ENCODE results near the gene DHX16. TPM values are rescaled to one million over a fixed set of nuclear protein-coding genes. Genes with fewer than 3 reads are reported as not detected.

Gene DHX16
- total and polyA plus RNA-seq, 2 experiments from 2014 or later: 16.0 to 31.3 TPM

DNA sequence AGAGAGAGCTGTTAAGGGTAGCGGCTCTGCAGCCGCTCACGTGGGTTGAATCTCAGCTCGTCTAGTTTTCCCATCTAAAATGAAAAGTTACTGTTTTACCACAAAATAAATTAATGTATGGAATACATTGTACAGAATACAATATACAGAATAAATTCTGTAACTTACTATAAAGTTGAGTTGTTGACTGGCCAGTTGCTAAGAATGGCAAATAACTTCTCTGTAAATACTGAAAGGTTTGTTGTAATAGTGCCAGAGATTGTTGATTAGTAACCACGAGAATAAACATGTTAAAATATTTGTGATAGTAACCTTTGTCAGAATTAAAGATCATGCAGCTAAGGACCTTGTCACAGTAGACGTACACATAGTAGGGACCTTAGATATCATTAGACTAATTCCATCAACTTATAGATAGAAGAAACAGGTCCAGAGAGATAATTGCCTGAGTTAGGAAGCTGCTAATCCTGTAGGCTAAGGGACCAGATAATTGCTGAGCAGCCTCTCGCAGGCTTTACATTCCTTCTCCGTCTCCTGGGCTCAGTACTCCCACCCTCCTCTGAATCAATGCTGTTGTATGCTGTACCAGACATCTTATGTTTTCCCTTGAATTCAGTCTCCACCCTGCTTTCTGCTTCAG is 18.5 kb upstream of the DHX16 start:
- Histone ChIP-seq H3K27ac (ENCODE audit: low read depth) (no peak overlapping the region), H4K20me1 (replicated peaks; ENCODE audit: insufficient read depth) (no peaks in the 10 kb centered on the region), H2AFZ (peak overlapping the region; percentile 87; the same call in 1 of the 2 replicates), H3K27me3 (ENCODE audit: insufficient read depth) (0 out of 2 replicates have a peak, but pooled peaks cover under 1% of the 10 kb centered on the region), H3K4me3 (peak overlapping the region; percentile 94), H3K36me3 (ENCODE audit: insufficient read depth) (no peaks in the 10 kb centered on the region), H3K4me2 (peak overlapping the region; percentile 81), H3F3A (replicated peaks; ENCODE audit: low read depth) (peaks cover 9% of the 10 kb centered on the region), H3K4me1 (ENCODE audit: insufficient read depth) (peaks cover 19% of the 10 kb centered on the region), H3K9me2 (ENCODE audit: insufficient read depth) (no peaks in the 10 kb centered on the region), H3K79me2 (replicated peaks; ENCODE audit: insufficient read depth) (no peaks in the 10 kb centered on the region)
- Mint-ChIP-seq H3K27me3 (ENCODE audit: insufficient read depth, low read depth, poor library complexity) (peaks cover 28% of the 10 kb centered on the region), H3K36me3 (ENCODE audit: low read depth) (peaks cover 12% of the 10 kb centered on the region), H3K4me1 (peaks cover 34% of the 10 kb centered on the region), H3K27ac (no peak overlapping the region), H3K4me3 (peak overlapping the region; percentile 88), H3K9me3 (no peaks in the 10 kb centered on the region)
- 0 out of 3 replicates have a peak, but pooled peaks have one; percentile 3 for ATAC-seq
- peak; percentile 52 for DNase-seq (ENCODE audit: low spot score)
- TF ChIP-seq JUNB (IDR thresholded peaks at IDR 0.05; ENCODE audit: unreplicated experiment): no peak
- no peak for TF ChIP-seq CREB1 (CRISPR knock-in tag; IDR thresholded peaks at IDR 0.05; ENCODE audit: low read depth)
- TF ChIP-seq, protein P1, sequence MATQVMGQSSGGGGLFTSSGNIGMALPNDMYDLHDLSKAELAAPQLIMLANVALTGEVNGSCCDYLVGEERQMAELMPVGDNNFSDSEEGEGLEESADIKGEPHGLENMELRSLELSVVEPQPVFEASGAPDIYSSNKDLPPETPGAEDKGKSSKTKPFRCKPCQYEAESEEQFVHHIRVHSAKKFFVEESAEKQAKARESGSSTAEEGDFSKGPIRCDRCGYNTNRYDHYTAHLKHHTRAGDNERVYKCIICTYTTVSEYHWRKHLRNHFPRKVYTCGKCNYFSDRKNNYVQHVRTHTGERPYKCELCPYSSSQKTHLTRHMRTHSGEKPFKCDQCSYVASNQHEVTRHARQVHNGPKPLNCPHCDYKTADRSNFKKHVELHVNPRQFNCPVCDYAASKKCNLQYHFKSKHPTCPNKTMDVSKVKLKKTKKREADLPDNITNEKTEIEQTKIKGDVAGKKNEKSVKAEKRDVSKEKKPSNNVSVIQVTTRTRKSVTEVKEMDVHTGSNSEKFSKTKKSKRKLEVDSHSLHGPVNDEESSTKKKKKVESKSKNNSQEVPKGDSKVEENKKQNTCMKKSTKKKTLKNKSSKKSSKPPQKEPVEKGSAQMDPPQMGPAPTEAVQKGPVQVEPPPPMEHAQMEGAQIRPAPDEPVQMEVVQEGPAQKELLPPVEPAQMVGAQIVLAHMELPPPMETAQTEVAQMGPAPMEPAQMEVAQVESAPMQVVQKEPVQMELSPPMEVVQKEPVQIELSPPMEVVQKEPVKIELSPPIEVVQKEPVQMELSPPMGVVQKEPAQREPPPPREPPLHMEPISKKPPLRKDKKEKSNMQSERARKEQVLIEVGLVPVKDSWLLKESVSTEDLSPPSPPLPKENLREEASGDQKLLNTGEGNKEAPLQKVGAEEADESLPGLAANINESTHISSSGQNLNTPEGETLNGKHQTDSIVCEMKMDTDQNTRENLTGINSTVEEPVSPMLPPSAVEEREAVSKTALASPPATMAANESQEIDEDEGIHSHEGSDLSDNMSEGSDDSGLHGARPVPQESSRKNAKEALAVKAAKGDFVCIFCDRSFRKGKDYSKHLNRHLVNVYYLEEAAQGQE (IDR thresholded peaks at IDR 0.05; ENCODE audit: unreplicated experiment): no peak
- TF ChIP-seq, protein P2, sequence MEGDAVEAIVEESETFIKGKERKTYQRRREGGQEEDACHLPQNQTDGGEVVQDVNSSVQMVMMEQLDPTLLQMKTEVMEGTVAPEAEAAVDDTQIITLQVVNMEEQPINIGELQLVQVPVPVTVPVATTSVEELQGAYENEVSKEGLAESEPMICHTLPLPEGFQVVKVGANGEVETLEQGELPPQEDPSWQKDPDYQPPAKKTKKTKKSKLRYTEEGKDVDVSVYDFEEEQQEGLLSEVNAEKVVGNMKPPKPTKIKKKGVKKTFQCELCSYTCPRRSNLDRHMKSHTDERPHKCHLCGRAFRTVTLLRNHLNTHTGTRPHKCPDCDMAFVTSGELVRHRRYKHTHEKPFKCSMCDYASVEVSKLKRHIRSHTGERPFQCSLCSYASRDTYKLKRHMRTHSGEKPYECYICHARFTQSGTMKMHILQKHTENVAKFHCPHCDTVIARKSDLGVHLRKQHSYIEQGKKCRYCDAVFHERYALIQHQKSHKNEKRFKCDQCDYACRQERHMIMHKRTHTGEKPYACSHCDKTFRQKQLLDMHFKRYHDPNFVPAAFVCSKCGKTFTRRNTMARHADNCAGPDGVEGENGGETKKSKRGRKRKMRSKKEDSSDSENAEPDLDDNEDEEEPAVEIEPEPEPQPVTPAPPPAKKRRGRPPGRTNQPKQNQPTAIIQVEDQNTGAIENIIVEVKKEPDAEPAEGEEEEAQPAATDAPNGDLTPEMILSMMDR (conservative IDR thresholded peaks at IDR 0.05; ENCODE audit: low read depth in 2 of 2): no peak
- no peak for TF ChIP-seq POLR2AphosphoS5 (IDR thresholded peaks at IDR 0.05; ENCODE audit: low read depth)
- no peak for TF ChIP-seq ZNF331 (CRISPR knock-in tag; IDR thresholded peaks at IDR 0.05; ENCODE audit: low read depth)
- no peak for TF ChIP-seq ZNF114 (CRISPR knock-in tag; IDR thresholded peaks at IDR 0.05)
- TF ChIP-seq, protein P3, sequence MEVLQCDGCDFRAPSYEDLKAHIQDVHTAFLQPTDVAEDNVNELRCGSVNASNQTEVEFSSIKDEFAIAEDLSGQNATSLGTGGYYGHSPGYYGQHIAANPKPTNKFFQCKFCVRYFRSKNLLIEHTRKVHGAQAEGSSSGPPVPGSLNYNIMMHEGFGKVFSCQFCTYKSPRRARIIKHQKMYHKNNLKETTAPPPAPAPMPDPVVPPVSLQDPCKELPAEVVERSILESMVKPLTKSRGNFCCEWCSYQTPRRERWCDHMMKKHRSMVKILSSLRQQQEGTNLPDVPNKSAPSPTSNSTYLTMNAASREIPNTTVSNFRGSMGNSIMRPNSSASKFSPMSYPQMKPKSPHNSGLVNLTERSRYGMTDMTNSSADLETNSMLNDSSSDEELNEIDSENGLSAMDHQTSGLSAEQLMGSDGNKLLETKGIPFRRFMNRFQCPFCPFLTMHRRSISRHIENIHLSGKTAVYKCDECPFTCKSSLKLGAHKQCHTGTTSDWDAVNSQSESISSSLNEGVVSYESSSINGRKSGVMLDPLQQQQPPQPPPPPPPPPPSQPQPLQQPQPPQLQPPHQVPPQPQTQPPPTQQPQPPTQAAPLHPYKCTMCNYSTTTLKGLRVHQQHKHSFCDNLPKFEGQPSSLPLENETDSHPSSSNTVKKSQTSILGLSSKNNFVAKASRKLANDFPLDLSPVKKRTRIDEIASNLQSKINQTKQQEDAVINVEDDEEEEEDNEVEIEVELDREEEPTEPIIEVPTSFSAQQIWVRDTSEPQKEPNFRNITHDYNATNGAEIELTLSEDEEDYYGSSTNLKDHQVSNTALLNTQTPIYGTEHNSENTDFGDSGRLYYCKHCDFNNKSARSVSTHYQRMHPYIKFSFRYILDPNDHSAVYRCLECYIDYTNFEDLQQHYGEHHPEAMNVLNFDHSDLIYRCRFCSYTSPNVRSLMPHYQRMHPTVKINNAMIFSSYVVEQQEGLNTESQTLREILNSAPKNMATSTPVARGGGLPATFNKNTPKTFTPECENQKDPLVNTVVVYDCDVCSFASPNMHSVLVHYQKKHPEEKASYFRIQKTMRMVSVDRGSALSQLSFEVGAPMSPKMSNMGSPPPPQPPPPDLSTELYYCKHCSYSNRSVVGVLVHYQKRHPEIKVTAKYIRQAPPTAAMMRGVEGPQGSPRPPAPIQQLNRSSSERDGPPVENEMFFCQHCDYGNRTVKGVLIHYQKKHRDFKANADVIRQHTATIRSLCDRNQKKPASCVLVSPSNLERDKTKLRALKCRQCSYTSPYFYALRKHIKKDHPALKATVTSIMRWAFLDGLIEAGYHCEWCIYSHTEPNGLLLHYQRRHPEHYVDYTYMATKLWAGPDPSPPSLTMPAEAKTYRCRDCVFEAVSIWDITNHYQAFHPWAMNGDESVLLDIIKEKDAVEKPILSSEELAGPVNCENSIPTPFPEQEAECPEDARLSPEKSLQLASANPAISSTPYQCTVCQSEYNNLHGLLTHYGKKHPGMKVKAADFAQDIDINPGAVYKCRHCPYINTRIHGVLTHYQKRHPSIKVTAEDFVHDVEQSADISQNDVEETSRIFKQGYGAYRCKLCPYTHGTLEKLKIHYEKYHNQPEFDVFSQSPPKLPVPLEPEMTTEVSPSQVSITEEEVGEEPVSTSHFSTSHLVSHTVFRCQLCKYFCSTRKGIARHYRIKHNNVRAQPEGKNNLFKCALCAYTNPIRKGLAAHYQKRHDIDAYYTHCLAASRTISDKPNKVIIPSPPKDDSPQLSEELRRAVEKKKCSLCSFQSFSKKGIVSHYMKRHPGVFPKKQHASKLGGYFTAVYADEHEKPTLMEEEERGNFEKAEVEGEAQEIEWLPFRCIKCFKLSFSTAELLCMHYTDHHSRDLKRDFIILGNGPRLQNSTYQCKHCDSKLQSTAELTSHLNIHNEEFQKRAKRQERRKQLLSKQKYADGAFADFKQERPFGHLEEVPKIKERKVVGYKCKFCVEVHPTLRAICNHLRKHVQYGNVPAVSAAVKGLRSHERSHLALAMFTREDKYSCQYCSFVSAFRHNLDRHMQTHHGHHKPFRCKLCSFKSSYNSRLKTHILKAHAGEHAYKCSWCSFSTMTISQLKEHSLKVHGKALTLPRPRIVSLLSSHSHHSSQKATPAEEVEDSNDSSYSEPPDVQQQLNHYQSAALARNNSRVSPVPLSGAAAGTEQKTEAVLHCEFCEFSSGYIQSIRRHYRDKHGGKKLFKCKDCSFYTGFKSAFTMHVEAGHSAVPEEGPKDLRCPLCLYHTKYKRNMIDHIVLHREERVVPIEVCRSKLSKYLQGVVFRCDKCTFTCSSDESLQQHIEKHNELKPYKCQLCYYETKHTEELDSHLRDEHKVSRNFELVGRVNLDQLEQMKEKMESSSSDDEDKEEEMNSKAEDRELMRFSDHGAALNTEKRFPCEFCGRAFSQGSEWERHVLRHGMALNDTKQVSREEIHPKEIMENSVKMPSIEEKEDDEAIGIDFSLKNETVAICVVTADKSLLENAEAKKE (CRISPR knock-in tag; IDR thresholded peaks at IDR 0.05): no peak
- TF ChIP-seq NANOG (IDR thresholded peaks at IDR 0.05; ENCODE audit: borderline replicate concordance): no peak
- no peak for TF ChIP-seq EZH2phosphoT487 (IDR thresholded peaks at IDR 0.05; ENCODE audit: unreplicated experiment)
- TF ChIP-seq, protein P4, sequence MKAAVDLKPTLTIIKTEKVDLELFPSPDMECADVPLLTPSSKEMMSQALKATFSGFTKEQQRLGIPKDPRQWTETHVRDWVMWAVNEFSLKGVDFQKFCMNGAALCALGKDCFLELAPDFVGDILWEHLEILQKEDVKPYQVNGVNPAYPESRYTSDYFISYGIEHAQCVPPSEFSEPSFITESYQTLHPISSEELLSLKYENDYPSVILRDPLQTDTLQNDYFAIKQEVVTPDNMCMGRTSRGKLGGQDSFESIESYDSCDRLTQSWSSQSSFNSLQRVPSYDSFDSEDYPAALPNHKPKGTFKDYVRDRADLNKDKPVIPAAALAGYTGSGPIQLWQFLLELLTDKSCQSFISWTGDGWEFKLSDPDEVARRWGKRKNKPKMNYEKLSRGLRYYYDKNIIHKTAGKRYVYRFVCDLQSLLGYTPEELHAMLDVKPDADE (IDR thresholded peaks at IDR 0.05): no peak
- TF ChIP-seq EZH2 (IDR thresholded peaks at IDR 0.05; ENCODE audit: low read depth, unreplicated experiment): no peak
- no peak for TF ChIP-seq STAT1 (IDR thresholded peaks at IDR 0.05; ENCODE audit: unreplicated experiment)

All from GM23338 (cell line).